Naive thymus-derived CD8-positive, alpha-beta T cell (primary cell): ENCODE measurements around the gene LARP6. TPM values are rescaled to one million over a fixed set of nuclear protein-coding genes. Genes with fewer than 3 reads are reported as not detected.

Source experiments
- ATAC-seq, 2 donors: fragments of 150-1000 bp; cut with Tn5 transposase in 1 of 2; sonication (Bioruptor Pico), chemical (Tn5 transposase) in 1 of 2; 1 replicate in 1 of 2; 2 replicates in 1 of 2; pipeline ENCODE4 v1.10.0; 2021; ENCODE audit warnings: mild to moderate bottlenecking in 2 of 2, moderate library complexity in 2 of 2
- POLR2A ChIA-PET: fragments of 350-600 bp; sonication (Branson Sonifier 250); formaldehyde crosslinking; loops from one replicate; lab custom pipeline; 2021; ENCODE audit warnings: antibody characterized with exemption; lab: Charles Lee
- DNase-seq, 10 donors: peaks; one replicate each; pipeline versions ENCODE4 v3.0.0 to v3.0.0-alpha.2; 2020 to 2022
- H3K27ac Mint-ChIP-seq, 10 donors: one replicate each; pipeline ENCODE4 v1.8.0; 2020 to 2022; ENCODE audit warnings: mild to moderate bottlenecking in 10 of 10, mixed read lengths in 10 of 10, moderate library complexity in 4 of 10, inconsistent platforms in 1 of 10
- H3K27me3 Mint-ChIP-seq, 5 donors: one replicate each; pipeline ENCODE4 v1.8.0; 2021 to 2022; ENCODE audit warnings: mixed read lengths in 5 of 5
- H3K36me3 Mint-ChIP-seq, 3 donors: one replicate each; pipeline ENCODE4 v1.8.0; 2020 to 2022; ENCODE audit warnings: mixed read lengths in 3 of 3, mild to moderate bottlenecking in 2 of 3, inconsistent platforms in 1 of 3
- H3K4me1 Mint-ChIP-seq, 4 donors: one replicate each; pipeline ENCODE4 v1.8.0; 2021 to 2022; ENCODE audit warnings: mixed read lengths in 4 of 4
- H3K4me3 Mint-ChIP-seq, 10 donors: one replicate each; pipeline ENCODE4 v1.8.0; 2020 to 2022; ENCODE audit warnings: mild to moderate bottlenecking in 10 of 10, mixed read lengths in 10 of 10, moderate library complexity in 6 of 10, inconsistent platforms in 1 of 10
- H3K9me3 Mint-ChIP-seq, 9 donors: one replicate each; pipeline ENCODE4 v1.8.0; 2020 to 2022; ENCODE audit warnings: mixed read lengths in 9 of 9, mild to moderate bottlenecking in 3 of 9, inconsistent platforms in 1 of 9, moderate library complexity in 1 of 9
- polyA plus RNA-seq, 3 donors: library from polyadenylated mRNA; unstranded; fragments of 300-500 nt; fragmentation: Illumina TruSeq; gene quantifications; one replicate each; pipeline ENCODE4 v1.2.3, GENCODE V29; 2021
- total RNA-seq, 8 experiments: library from RNA in 2 of 8; stranded (reverse) in 2 of 8; gene quantifications; one replicate each; pipeline ENCODE4 v1.2.3 and lab custom pipeline; 2021 to 2026

The LARP6 gene
- total and polyA plus RNA-seq, 5 experiments from 2014 or later, result 0.03 to 0.36 TPM; not detected in 3

DNA sequence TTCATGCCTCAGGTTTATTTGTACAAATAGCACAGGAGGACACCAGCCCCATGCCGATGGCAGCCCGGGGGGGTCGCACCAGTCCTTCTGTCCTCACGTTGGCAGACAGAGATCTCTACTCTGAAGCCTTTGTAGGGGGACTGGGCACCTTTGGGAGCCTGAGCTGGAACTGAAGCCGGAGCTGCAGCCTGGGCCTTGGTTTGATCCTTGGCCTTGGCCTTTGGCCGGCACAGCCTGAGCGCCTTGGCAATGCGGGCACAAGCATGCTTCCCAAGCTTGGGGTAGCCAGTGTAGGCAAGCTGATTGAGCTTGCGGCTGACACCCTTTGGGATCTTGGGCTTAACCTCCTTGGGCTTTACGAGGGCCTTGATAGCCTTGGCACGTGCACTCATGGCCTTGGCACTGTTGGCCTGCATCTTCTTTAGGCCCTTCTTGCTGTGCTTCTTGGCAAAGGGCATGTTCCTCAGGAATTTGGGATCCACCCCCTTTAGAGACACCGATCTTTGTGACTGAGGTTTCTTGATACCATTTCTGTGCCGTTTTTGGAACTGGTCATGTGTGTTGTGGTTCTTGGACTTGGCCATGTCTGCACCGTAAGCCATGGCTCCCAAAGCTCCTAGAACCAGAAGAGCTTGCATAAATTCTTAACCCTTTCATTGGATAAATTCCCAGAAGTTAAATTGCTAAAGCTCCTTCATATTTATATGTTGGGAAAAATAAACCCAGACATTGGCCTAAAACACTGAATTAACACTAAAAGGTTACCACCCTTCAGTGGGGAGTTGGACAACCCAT lies 57.2 kb downstream of the LARP6 start:
- H3K9me3 Mint-ChIP-seq, result no peaks in the 10 kb centered on the region
- H3K4me3 Mint-ChIP-seq, result no peak overlapping the region
- H3K4me1 Mint-ChIP-seq, result no peaks in the 10 kb centered on the region
- H3K36me3 Mint-ChIP-seq, result no peaks in the 10 kb centered on the region
- DNase-seq, result no peak
- ATAC-seq, result no peak
- POLR2A ChIA-PET, result no interaction called here
- peaks cover 0 to 5% (median 2%) of the 10 kb centered on the region in 5 donors for H3K27me3 Mint-ChIP-seq
- no peak overlapping the region for H3K27ac Mint-ChIP-seq

DNA sequence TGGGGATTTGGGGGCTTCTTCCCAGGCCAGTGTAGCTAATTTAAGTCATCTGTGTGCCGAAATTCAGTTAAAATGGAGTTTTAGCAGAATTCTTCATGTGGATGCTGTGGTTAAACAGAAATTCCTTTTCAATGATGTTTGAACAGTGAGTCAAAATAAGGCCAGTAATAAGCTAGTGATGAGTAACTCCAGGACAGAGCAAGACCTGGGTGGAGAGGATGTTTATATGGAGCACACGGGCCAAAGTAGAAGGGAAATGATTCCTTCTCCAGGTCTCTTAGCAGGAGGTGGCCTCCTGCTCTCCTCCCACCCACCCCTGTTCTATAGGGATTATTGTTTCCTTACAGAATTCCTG lies 58.7 kb downstream of the LARP6 start:
- no peaks in the 10 kb centered on the region for H3K4me1 Mint-ChIP-seq
- no peaks in the 10 kb centered on the region for H3K36me3 Mint-ChIP-seq
- H3K27me3 Mint-ChIP-seq, result peaks cover 0 to 5% (median 2%) of the 10 kb centered on the region in 5 donors
- POLR2A ChIA-PET, result interaction anchor here (0.7 kb wide), 1 partner anchor 128 kb away, joined by 8 read pairs; no protein-coding TSS in a partner anchor
- H3K4me3 Mint-ChIP-seq, result no peak overlapping the region
- no peaks in the 10 kb centered on the region for H3K9me3 Mint-ChIP-seq
- no peak overlapping the region for H3K27ac Mint-ChIP-seq
- ATAC-seq (no peak), DNase-seq (no peak)

GRCh38 chr15:70794596-70795310 lies 59.2 kb downstream of the LARP6 start:
- Mint-ChIP-seq H3K4me3 (no peak overlapping the region), H3K4me1 (no peaks in the 10 kb centered on the region), H3K27ac (no peak overlapping the region), H3K36me3 (no peaks in the 10 kb centered on the region), H3K27me3 (peaks cover 0 to 5% (median 2%) of the 10 kb centered on the region in 5 donors), H3K9me3 (no peaks in the 10 kb centered on the region)
- POLR2A ChIA-PET, result no interaction called here
- ATAC-seq (no peak), DNase-seq (no peak)

GRCh38 chr15:70793694-70794093 lies 60.3 kb downstream of the LARP6 start:
- DNase-seq (no peak), ATAC-seq (no peak)
- no peaks in the 10 kb centered on the region for H3K36me3 Mint-ChIP-seq
- H3K4me1 Mint-ChIP-seq, result no peaks in the 10 kb centered on the region
- no peak overlapping the region for H3K27ac Mint-ChIP-seq
- POLR2A ChIA-PET, result no interaction called here
- peaks cover 0 to 5% (median 2%) of the 10 kb centered on the region in 5 donors for H3K27me3 Mint-ChIP-seq
- no peaks in the 10 kb centered on the region for H3K9me3 Mint-ChIP-seq
- H3K4me3 Mint-ChIP-seq, result no peak overlapping the region

GRCh38 chr15:70792171-70792573 lies 61.8 kb downstream of the LARP6 start:
- no peak for ATAC-seq
- H3K4me1 Mint-ChIP-seq, result no peaks in the 10 kb centered on the region
- H3K4me3 Mint-ChIP-seq, result no peak overlapping the region
- H3K9me3 Mint-ChIP-seq, result no peaks in the 10 kb centered on the region
- no peak for DNase-seq
- peaks cover 0 to 5% (median 2%) of the 10 kb centered on the region in 5 donors for H3K27me3 Mint-ChIP-seq
- H3K36me3 Mint-ChIP-seq, result no peaks in the 10 kb centered on the region
- no peak overlapping the region for H3K27ac Mint-ChIP-seq
- POLR2A ChIA-PET, result no interaction called here

DNA sequence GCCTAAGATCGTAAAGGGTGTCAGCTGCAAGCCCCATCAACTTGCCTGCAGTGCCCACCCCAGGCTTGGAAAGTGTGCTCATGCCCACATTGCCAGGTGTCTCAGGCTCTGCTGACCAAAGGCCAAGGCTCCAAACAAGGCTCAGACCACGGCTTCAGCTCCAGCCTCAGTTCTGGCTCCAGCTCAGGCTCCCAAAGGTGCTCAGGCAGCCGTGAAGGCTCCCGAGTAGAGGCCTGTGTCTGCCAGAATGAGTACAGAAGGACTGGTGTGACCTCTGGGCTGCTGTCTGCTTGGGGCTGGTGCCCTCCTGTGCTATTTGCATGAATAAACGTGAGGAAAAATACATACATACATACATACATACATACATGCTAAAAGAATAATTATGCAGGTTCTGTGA lies 62.7 kb downstream of the LARP6 start:
- ATAC-seq (no peak), DNase-seq (no peak)
- Mint-ChIP-seq H3K27me3 (peaks cover 0 to 5% (median 2%) of the 10 kb centered on the region in 5 donors), H3K9me3 (no peaks in the 10 kb centered on the region), H3K4me3 (no peak overlapping the region), H3K27ac (no peak overlapping the region), H3K4me1 (no peaks in the 10 kb centered on the region), H3K36me3 (no peaks in the 10 kb centered on the region)
- POLR2A ChIA-PET, result no interaction called here

DNA sequence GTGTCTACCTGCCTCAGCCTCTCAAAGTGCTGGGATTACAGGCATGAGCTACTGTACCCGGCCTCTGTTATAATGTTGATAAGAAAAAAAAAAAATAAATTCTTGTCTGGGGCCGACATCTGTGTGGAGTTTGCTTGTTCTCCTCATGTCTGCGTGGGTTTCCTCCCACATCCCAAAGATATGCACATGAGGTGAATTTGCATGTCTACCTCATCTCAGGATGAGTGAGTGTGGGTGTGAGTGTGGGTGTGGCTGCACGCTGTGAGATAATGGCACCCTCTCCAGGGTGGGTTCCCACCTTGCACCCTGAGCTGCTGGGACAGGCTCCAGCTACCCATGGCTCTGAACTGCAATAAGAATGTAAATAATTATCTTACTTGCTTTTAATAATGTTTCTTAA lies 64.7 kb downstream of the LARP6 start:
- DNase-seq (no peak), ATAC-seq (no peak)
- Mint-ChIP-seq H3K4me1 (no peaks in the 10 kb centered on the region), H3K4me3 (no peak overlapping the region), H3K36me3 (no peaks in the 10 kb centered on the region), H3K27me3 (peaks cover 0 to 6% (median 3%) of the 10 kb centered on the region in 5 donors), H3K27ac (no peak overlapping the region), H3K9me3 (no peaks in the 10 kb centered on the region)
- POLR2A ChIA-PET, result no interaction called here

DNA sequence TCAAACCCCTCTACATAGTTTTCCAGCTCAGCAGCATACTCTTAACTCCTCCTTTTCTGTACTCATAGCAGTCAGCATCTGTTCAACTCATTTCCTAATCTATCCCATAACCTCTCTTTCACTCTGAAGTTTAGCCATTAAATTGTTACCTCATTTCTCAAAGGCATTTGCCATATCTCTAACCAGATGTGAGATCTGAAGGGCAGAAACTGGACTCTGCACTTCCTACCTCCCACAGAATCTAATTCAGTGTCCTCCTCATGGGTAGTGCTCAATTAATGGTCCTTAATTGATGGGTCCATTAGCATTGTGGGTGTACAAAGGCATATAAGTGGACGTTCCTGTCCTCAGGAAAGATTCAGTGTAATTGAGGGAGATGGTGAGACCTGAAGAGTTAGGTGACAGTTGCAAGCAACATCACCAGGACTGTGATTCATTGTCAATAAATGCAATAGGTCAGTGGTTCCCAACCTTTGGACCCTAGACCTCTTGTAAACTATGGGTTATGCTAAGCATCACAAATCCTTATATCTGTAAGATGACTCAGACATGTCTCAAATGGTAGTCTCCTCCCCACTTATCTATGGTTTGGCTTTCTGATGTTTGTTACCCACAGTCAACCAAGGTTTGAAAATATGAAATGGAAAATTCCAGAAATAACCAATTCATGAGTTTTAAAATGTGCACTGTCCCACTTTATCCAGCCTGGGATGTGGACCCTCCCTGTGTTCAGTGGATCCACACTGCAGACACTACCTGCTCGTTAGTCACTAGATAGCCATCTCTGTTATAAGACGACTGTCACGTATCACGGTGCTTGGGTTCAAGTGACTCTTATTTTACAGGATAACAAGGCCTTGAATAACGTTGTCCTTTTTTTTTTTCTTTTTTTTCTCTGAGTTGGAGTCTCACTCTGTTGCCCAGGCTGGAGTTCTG lies 65.6 kb downstream of the LARP6 start:
- DNase-seq, result no peak
- POLR2A ChIA-PET, result no interaction called here
- Mint-ChIP-seq H3K9me3 (no peaks in the 10 kb centered on the region), H3K27me3 (peaks cover 0 to 6% (median 3%) of the 10 kb centered on the region in 5 donors), H3K36me3 (no peaks in the 10 kb centered on the region), H3K27ac (no peak overlapping the region), H3K4me3 (no peak overlapping the region), H3K4me1 (no peaks in the 10 kb centered on the region)
- ATAC-seq, result no peak

- Mint-ChIP-seq H3K4me3 (no peak overlapping the region), H3K36me3 (no peaks in the 10 kb centered on the region), H3K27ac (no peak overlapping the region), H3K4me1 (no peaks in the 10 kb centered on the region), H3K9me3 (no peaks in the 10 kb centered on the region), H3K27me3 (peaks cover 0 to 6% (median 3%) of the 10 kb centered on the region in 5 donors)
- ATAC-seq, result no peak
- DNase-seq, result no peak
- POLR2A ChIA-PET, result no interaction called here
Observed at GRCh38 chr15:70786996-70787395, 67.0 kb downstream of the LARP6 start.

GRCh38 chr15:70783610-70784022 lies 70.3 kb downstream of the LARP6 start:
- POLR2A ChIA-PET, result interaction anchor here (0.7 kb wide), 1 partner anchor 71 kb away, joined by 3 read pairs; no protein-coding TSS in a partner anchor
- Mint-ChIP-seq H3K27ac (no peak overlapping the region), H3K27me3 (peaks cover 11 to 19% (median 13%) of the 10 kb centered on the region in 5 donors), H3K4me1 (no peaks in the 10 kb centered on the region), H3K9me3 (no peaks in the 10 kb centered on the region), H3K4me3 (no peak overlapping the region), H3K36me3 (peaks cover 0 to 5% (median 0%) of the 10 kb centered on the region in 3 donors)
- ATAC-seq (no peak), DNase-seq (no peak)

DNA sequence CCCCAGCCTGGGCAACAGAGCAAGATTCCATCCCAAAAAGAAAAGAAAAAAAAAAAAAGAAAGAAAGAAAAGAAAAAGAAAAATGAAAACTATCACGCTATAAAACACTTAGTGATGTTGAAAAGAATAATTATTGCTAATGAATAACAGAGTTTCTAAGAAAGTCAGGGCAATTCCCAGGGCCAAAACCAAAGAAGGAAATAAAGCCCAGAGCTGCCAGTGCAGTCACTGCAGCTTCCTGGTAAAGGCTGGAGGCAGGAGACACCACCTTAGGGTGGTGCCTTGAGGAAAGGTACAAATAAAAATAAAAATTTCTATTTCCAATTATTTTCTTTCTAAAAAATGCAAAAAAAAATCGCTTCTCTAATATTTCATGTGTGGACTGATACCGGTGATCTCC lies 70.9 kb downstream of the LARP6 start:
- no peak for ATAC-seq
- Mint-ChIP-seq H3K36me3 (peaks cover 0 to 5% (median 0%) of the 10 kb centered on the region in 3 donors), H3K27ac (no peak overlapping the region), H3K27me3 (peaks cover 11 to 19% (median 15%) of the 10 kb centered on the region in 5 donors), H3K4me3 (no peak overlapping the region), H3K4me1 (no peaks in the 10 kb centered on the region), H3K9me3 (no peaks in the 10 kb centered on the region)
- POLR2A ChIA-PET, result interaction anchor here (0.7 kb wide), 2 partner anchors 71 to 596 kb away, joined by 3 read pairs; no protein-coding TSS in a partner anchor
- no peak for DNase-seq

GRCh38 chr15:70781236-70781635 lies 72.7 kb downstream of the LARP6 start:
- POLR2A ChIA-PET, result no interaction called here
- DNase-seq (no peak), ATAC-seq (no peak)
- Mint-ChIP-seq H3K27me3 (peaks cover 15 to 28% (median 19%) of the 10 kb centered on the region in 5 donors), H3K27ac (no peak overlapping the region), H3K4me3 (no peak overlapping the region), H3K36me3 (peaks cover 0 to 5% (median 0%) of the 10 kb centered on the region in 3 donors), H3K4me1 (no peaks in the 10 kb centered on the region), H3K9me3 (no peaks in the 10 kb centered on the region)
